Spleen (tissue), 7 donors: ENCODE data around the gene SLC35B4.

Experiments used
- CTCF ChIP-seq, 11 experiments: fragments of 200-600 bp in 7 of 11; fragments of 450-650 bp in 4 of 11; sonication (generic) in 4 of 11; IDR thresholded peaks in 8 of 11; conservative IDR thresholded peaks in 3 of 11; 1 replicate in 7 of 11; 2 replicates in 4 of 11; pipeline versions ENCODE4 v1.4.0 to v1.8.0; 2016 to 2021; ENCODE audit warnings: antibody characterized with exemption in 11 of 11, inconsistent platforms in 4 of 11, mild to moderate bottlenecking in 1 of 11
- POLR2A ChIP-seq, 3 donors: fragments of 450-650 bp; IDR thresholded peaks; one replicate each; pipeline ENCODE4 v1.5.1; 2017; ENCODE audit warnings: antibody characterized with exemption in 3 of 3, mild to moderate bottlenecking in 1 of 3
- donor health status: DM: no; HTN: no; CAD: no; lungs with moderate emphysema.
- donor health status: DM: no; HTN: no; CAD: no.
- donor health status: DM: no; HTN: no; CAD: no.

- no peak for TF ChIP-seq CTCF (IDR thresholded peaks at IDR 0.05 in 8 of 11, conservative IDR thresholded peaks at IDR 0.05 in 3 of 11)
- TF ChIP-seq POLR2A (IDR thresholded peaks at IDR 0.05), result no peak
These were observed 37.4 kb downstream of the SLC35B4 start for GRCh38 chr7:134279336-134279735.
